Measurements from ENCODE around the gene PTGER1.
A peak's percentile ranks its signal among the peaks of the same experiment; 100 is the strongest.
"Not testable (repeated sequence)": the region's sequence is repeated elsewhere in the genome, so short reads cannot be mapped to it uniquely, and the experiment has no call there.

The PTGER1 gene

DNA sequence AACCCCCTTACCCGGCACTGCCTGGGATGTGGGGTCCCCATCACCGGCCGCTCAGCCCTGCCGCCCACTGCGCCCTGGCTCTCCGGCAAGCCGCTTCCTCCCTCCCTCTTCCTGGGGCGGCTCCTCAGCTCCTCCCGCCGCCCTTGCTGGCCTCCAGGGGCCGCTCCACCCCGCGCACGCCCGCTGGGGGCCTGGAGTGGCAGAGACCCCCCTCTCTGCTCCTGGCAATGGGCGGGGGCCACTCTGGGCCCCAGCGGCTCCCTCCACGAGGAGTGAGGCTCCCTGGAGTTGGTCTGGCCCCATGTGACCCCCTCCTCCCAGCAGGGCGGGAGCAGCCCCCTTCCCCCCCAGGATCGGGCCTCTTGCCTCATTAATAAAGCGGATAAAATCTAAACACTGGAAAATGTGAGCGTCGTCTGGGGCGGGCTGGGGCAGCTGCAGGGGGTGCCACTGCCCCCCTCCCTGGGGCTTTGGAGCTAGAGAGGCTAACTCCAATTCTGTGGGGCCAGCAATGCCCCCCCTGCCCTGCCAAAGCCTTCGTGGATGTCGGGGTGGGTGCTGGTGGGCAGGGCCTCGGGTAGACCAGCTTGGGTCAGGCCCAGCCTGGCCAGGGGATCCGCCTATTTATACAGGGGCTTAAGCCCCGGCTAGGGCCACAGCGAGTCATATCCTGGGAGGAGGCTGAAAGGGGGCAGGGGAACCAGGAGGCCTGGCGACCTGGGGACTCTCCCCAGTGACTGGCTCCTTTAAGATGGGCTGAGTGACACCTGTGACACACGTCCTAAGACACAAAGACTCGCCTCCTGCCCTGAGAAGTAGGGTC lies at the start of gene PTGER1:
TSS of gene PTGER1 (minus strand) at position 104 of the 823 bp plus-strand sequence. CDS start 1,034 bp downstream, outside the sequence.
- no peak for DNase-seq

GRCh38 chr19:14520543-14520942 lies 45.4 kb upstream of the PTGER1 start:
- no peak for DNase-seq

DNA sequence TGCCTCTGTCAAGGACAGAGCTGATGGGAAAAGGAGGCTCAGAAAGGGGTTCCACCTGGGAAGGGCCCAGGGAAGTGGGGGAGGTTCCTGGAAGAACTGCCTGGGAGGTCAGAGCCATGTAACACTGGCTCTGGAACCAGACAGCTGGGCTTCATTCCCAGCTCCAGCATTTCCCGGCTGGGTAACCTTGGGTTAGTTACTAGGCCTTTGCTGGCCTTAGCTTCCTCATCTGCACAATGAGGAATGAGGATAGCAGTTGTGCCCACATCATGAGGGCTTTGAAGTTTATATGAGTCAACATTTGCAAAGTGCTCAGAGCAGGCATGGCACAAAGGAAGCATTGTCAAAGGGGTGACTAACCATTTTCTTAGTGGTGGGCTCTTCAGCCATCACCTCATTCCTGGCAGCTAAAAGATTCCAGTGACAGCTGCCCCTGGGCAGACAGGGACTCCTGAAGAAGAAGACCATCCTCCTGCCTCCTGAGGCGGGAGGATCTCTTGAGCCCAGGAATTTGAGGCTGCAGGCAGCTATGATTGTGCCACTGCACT lies 44.8 kb upstream of the PTGER1 start:
- DNase-seq = no peak

- no peak for DNase-seq
These were observed 44.2 kb upstream of the PTGER1 start for GRCh38 chr19:14519245-14519859.

DNA sequence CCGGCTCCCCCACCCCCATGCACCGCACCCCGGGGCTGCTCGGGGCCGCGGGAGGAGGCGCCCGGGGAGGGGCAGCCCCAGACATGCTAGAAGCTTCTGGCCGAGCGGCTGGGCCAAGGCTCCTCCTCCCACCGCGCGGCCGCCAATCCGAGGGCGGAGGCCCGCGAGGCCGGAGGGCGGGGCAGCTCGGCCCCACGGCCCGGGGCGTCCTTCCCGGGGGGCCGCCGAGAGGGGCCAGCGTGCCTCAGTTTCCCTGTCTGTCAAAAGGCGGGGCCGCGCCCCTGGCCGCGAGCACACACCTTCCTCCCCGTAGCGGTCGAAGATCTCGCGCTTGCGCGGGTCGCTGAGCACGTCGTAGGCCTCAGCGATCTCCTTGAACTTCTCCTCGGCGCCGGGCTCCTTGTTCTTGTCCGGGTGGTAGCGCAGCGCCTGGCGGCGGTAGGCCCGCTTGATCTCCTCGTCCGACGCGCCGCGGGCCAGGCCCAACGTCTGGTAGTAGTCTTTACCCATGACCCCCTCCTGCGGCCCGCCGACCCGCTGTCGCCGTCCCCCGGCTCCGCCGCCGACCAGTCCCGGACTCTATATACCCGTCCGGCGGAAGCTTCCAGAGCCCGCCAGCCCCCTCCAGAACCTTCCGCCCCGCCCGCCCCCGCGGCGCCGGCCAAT lies 42.8 kb upstream of the PTGER1 start, which contains the start of gene DNAJB1:
TSS of gene DNAJB1 (minus strand) at position 558 of the 666 bp plus-strand sequence. CDS start at position 510, 48 bp downstream.
- peak; percentile 80 for DNase-seq

GRCh38 chr19:14517446-14517839 lies 42.3 kb upstream of the PTGER1 start:
- DNase-seq = no peak

DNA sequence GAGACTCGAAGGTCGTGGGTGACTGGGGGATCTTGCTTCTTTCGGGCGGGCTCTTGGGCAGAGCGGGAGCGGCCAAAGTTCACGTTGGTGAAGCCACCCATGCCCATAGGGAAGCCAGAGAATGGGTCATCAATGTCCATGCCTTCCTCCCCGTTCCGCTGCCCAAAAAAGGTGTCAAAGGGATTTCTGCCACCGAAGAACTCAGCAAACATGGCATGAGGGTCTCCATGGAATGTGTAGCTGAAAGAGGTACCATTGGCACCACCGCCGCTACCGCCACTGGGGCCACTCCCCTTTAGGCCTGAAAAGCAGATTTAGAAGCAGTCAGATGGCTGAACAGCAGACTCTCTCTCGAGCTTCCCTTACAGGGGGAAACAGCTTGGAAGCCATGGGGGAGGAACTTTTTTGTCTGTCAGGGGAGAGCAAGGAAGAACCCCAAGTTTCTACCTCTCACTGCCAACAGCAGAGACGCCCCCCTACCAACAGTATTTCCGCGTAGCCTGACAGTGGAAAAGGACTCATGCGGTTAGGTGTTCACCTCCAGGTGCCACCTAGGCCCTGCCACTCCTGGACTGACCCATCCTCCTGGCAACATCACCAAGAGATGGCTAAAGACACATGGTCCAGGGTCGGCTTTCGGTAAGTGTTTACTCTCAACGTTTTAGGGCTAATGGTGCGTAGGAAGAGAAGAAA lies 41.7 kb upstream of the PTGER1 start:
- DNase-seq = peak; percentile 13

- DNase-seq = no peak
These were observed 40.9 kb upstream of the PTGER1 start for GRCh38 chr19:14516048-14516534.

GRCh38 chr19:14515501-14516047 lies 40.4 kb upstream of the PTGER1 start:
- DNase-seq = no peak

DNA sequence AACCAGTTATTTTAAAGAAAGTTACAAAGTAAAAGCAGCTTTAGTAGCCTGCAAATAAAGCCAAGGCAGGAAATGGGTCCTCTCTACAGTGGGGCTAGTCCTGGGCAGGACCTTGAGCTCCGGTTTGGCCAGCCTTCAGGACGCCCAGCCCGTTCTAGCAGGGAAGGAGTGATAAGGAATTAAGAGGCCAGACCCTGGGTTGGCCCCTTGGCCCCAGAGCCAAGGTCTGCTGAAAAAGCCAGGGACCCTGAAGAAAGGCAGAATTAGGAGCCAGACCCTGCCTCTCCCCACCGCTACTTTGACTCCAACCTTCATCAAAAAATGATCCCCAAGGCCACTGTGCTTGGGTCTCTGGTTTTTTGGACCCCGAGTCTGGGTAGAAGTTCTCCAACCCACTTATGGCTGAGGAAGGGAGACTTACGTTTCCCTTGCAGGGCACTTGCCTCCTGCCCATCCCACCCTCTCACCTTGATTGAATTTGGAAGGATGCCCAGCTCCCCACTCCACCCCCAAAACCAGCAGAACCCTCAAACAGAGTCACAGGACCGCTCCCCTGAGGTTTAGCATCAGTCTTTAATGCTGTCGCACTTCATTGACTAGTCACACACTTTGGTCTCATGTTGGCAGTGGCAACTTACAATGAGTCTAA lies 39.2 kb upstream of the PTGER1 start:
- peak; percentile 42 for DNase-seq

- DNase-seq = no peak
These were observed 37.3 kb upstream of the PTGER1 start for GRCh38 chr19:14512406-14512961.

GRCh38 chr19:14511229-14511593 lies 36.1 kb upstream of the PTGER1 start:
- DNase-seq = no peak

- peak; percentile 54 for DNase-seq
These were observed 35.4 kb upstream of the PTGER1 start for GRCh38 chr19:14510311-14511228.

DNA sequence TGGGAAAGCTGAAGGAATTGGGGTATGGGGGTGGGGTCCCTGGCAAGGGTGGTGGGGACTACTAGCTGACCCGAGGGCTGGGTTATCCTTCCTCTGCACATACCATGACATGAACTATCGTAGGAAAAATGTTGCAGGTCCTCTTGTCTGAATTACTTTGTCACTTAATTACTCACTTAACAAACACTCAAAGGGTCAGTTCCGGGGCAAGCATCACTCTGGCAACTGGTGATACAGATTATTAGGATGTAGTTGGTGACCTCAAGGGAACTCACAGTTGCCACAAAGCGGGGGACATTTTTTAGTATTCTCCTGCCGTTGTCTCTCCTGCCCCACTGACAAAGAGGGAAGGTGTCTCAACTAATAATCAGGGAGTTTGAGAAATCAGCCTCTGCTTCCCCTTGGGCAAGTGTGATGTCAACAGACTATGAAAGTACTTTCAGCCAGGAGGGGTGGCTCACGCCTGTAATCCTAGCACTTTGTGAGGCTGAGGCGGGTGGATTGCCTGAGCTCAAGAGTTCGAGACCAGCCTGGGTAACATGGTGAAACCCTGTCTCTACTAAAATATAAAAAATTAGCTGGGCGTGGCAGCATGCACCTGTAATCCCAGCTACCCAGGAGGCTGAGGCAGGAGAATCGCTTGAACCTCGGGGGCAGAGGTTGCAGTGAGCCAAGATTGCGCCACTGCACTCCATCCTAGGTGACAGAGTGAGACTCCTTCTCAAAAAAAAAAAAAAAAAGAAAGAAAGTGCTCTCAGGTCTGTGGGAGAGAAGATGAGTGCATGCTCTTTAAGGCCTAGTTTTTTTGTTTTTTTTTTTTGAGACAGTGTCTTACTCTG lies 32.8 kb upstream of the PTGER1 start:
- peak; percentile 49 for DNase-seq

DNA sequence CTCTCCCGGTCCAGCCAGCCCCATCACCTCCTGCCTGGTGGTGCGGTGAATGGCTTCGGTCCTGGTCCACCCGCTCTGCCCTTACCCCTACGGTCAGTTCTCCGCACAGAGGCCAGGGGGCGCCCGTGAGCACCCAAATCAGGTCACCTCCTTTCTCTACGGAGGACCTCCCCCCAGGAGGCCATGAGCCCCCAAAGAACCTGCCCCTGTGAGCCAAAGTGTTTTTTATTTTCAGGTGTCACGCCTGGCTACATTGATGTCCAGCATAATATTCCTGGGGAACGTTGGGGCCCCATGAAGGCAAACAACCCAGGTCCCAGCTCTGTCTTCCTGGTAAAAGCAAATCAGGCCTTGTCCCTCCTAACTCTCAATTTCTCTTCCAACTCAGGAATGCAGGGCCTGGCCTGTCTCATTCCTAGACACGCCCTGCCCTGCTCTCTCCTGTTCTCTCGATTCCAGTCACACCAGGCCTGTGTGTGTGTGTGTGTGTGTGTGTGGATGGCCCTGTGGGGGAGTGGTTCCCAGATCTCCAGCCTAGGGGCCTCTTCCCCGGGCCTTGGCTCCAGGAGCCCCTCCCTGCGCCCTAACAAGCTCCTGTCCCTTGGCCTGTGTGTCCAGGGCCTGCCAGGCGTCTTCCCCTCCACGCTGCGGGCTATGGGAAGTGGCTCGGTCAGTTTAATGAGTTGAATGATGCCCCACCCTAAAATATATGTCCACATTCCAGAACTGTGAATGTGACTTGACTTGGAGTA lies 30.5 kb upstream of the PTGER1 start:
- DNase-seq = peak; percentile 73

DNA sequence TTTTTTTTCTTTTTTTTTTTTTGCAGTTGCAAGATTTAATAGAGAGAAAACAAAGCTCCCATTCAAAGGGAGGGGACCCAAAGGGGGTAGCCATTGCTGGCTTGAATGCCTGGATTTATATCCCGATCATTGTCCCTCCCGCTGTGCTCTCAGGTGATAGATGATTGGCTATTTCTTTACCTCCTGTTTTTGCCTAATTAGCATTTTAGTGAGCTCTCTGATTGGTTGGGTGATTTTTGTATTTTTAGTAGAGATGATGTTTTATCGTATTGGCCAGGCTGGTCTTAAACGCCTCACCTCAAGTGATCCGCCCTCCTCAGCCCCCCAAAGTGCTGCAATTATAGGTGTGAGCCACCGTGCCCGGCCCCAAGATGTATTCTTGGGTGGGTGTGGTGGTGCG lies 29.4 kb upstream of the PTGER1 start:
- not testable (repeated sequence) for DNase-seq

DNA sequence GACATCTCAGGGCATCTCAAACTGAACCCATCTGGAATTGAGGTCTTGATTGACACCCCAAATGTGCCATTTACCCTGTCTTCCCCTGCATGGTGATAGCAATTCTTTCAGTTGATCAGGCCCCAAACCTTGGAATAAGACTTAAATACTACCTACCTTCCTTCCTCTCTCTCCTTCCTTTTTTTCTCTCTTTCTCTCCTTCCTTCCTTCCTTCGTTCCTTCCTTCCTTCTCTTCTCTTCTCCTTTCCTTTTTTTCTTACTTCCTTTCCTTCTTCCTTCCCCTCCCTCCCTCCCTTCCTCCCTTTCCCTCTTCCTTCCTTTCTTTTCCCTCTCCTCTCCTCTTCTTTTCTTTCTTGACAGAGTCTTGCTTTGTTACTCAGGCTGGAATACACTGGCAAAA lies 28.1 kb upstream of the PTGER1 start:
- no peak for DNase-seq

- DNase-seq = no peak
These were observed 27.4 kb upstream of the PTGER1 start for GRCh38 chr19:14502334-14503092.
